GM03348 (cell line): Measurements from ENCODE around the gene SLC35C1.
"Not testable (repeated sequence)": the region's sequence is repeated elsewhere in the genome, so short reads cannot be mapped to it uniquely, and the experiment has no call there.

Experiments
- DNase-seq: peaks from one replicate; pipeline ENCODE4 v3.0.0; 2012; ENCODE audit warnings: low spot score

SLC35C1 gene

DNA sequence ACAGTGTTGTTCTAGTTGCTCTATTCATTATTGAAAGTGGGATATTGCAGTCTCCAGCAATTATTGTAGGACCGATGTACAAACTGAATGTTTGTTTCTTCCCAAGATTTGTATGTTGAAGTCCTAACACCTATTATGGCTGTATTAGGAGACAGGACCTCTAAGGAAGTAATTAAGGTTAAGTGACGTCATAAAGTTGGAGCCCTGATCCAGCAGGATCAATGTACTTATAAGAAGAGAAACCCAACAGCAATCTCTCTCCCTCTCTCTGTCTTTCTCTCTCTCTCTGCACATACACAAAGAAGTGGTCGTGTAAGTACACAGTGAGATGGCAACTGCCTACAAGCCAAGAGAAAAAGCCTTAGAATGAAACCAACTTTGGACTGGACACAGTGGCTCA lies 16.1 kb upstream of the SLC35C1 start:
- DNase-seq, result no peak

- DNase-seq, result no peak
Observed at GRCh38 chr11:45791524-45791923, 13.4 kb upstream of the SLC35C1 start.

DNA sequence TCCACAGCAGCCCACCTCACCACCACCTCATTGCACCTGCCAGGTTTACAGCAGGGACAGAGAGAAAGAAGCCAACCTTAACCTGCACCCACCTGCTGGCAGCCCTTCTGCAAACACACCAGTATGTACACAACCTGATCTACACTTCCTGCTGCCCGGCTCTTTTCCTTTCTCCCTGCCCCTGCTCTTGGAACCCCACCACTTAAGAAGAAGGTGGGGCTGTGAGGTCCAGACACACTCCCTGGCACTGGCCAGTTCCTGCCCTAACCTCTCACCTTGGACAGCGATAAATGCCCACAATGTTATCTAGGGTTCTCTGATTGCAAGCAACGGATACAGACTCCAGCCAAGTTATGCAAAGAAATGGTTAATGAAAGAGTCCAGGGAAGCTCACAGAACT lies 10.8 kb upstream of the SLC35C1 start:
- DNase-seq, result peak; percentile 1

- peak; percentile 2 for DNase-seq
Observed at GRCh38 chr11:45795379-45795778, 9.6 kb upstream of the SLC35C1 start.

DNA sequence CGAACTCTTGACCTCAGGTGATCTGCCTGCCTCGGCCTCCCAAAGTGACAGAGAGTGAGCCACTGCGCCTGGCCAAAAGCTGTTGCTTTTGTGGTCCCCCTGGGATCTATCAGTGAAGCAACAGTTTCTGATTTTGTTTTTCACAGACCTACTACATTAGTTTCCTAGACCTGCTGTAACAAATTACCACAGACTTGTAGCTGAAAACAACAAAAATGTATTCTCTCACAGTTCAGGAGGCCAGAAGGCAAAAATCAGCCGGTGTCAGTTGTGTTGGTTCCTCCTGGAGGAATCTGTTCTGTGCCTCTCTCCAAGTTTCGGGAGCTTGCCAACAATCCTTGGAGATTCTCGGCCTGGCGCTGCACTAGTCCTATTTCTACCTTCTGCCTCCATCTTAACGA lies 8.5 kb upstream of the SLC35C1 start:
- DNase-seq, result peak; percentile 0

DNA sequence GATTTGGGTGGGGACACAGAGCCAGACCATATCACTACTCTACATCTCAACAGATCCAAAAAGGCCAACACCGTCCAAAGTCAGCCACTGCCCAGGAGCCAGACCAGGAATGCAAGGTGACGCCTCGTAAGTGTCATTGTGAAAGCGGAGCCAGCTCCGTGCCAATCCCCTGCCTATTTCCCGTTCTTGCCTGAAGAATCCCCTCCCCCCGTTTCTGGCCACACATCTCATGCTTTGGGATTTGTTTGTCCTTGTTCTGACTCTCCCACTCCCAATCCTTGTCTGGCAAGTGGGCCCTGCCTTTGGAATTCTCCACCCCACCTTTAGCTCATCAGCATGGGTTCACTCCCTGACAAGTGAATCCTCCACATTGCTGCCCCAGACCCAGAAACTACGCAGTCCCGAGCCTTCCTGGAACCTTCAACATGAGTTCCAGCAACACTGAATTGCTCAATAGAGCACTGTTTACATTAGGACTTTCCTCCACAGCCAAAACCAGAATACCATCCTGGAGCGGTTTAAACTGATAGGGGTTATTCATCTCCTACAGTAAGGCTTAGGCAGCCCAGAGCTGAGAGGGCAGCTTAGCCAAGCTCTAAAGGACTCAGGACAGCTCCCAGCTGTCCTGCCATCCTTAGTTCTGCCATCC lies 6.0 kb upstream of the SLC35C1 start:
- peak; percentile 1 for DNase-seq

DNA sequence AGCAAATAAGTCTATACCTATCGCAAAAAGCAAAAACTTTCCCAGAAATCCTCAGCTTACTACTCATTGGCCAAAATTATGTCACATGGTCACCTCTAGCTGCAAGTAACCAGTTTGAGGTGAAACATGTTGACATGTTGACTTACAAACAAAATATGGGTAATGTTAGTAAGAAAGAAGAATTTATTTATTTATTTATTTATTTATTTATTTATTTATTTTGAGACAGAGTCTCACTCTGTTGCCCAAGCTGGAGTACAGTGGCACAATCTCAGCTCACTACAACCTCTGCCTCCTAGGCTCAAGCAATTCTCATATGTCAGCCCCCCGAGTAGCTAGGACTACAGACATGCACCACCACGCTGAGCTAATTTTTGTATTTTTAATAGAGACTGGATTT lies 5.4 kb upstream of the SLC35C1 start:
- no peak for DNase-seq

DNA sequence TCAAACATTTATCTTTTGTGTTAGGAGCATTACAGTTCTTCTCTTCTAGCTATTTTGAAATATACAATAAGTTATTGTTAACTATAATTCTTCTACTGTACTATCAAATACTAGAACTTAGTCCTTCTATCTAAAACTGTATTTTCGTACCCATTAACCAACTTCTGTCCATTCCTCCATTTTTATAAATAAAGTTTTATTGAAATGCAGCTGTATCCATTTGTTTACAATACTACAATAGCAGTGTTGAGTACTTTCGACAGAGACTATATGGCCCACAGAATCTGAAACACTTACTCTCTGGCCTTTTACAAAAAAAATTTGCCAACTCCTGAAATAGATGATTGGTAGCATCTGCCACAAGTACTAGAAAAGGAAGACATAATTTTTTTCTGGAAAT lies 4.7 kb upstream of the SLC35C1 start:
- no peak for DNase-seq

GRCh38 chr11:45801723-45802315 lies 3.1 kb upstream of the SLC35C1 start:
- peak; percentile 1 for DNase-seq

DNA sequence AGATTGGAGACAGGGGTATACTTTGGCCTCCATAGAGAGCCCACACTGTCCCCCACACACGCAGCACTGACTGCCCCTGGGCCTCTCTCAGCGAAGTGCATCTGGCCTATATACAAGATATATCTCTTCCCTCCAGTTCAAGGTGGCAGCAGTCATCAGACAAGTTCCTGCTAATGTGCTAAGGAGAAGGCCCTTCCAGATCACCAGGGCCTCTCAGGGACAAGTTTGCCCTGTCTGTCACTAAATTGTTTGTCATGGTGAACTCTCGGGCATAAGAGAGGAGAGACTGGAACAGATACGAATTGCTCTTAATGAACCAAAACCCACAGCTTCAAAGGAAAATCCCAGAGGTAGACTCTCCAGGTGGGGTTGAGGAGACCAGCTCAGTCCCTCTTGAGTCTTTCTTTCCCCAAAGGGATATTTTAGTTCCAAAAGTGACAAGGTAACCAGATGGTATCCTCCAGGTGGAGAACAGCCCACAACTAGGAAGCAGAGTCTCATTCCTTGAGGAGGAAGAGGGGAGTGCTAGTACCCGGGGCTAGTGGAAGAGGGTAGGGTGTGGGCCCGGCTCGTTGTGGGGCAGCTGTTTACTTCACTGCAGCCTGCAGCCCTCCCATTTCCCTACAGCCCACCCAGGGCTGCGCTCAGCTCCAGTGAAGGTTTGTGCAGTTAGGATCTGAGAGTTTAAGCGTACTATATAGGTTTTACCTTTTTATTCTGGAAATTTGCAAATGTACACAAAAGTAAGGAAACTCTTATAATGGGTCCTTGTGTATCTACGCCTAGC lies 2.2 kb upstream of the SLC35C1 start:
- peak; percentile 1 for DNase-seq

DNA sequence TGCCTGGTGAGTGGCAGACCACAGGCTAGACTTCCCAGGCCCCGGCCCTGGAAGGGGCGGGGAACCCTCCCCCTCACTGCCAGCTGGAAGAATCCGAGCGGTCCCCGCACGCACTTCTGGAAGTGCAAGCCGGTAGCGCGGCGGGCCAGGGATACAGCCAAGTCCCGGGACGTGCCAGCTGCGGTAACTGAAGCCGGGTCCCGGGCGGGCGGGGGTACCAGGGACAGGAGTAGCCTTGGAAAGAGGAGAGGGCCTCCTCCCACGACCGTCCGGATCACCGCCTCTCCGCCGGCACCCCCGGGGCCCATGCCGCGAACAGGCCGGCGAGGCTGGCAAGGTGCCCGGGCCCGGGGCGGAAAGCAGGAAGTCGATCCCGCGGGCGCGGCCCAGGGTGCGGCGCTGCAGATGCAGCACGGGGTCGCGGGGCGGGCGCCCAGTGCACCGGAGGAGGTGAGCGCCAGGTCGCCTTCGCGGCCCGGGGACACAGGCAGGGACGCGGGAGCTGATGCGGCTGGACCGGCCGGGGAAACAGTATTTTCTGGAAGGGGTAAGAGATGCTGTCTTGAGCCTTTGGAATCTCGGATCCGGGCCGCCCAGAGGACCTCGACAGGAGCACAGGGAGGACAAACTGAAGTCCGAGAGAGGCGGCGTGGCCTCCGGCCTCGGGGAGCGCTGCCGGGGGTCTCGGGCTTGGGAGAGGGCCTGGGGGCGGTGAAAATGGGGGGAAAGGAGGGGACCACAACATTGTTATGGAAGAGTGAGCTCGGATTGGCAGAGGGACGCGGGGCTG lies 783 bp upstream of the SLC35C1 start:
- DNase-seq, result peak; percentile 84

DNA sequence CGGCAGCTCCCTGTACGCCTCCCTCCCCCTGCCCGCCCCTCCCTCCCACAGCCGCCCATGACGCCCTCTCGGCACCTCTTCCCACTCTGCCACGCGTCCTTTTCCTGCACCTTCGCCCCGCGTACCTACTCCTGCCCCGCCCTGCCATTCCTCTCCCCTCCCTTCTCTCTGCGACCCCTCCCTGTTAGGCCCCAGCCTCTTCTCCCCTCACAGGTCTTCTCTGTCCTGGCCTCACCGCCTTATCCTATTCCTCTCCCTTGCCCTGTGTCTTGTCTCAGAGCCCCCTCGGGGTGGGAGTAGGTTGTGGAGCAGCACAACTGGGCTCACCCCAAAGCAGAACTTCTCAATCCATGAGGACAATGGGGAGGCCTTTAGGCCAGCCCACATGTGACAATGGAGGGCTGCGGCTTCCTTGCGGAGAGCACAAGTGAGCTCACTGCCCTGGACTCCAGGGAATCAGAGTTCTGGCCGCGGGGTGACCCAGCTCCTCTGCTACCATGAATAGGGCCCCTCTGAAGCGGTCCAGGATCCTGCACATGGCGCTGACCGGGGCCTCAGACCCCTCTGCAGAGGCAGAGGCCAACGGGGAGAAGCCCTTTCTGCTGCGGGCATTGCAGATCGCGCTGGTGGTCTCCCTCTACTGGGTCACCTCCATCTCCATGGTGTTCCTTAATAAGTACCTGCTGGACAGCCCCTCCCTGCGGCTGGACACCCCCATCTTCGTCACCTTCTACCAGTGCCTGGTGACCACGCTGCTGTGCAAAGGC lies 539 bp downstream of the SLC35C1 start:
- peak; percentile 77 for DNase-seq

- no peak for DNase-seq
Observed at GRCh38 chr11:45806072-45806933, 1.4 kb downstream of the SLC35C1 start.

DNA sequence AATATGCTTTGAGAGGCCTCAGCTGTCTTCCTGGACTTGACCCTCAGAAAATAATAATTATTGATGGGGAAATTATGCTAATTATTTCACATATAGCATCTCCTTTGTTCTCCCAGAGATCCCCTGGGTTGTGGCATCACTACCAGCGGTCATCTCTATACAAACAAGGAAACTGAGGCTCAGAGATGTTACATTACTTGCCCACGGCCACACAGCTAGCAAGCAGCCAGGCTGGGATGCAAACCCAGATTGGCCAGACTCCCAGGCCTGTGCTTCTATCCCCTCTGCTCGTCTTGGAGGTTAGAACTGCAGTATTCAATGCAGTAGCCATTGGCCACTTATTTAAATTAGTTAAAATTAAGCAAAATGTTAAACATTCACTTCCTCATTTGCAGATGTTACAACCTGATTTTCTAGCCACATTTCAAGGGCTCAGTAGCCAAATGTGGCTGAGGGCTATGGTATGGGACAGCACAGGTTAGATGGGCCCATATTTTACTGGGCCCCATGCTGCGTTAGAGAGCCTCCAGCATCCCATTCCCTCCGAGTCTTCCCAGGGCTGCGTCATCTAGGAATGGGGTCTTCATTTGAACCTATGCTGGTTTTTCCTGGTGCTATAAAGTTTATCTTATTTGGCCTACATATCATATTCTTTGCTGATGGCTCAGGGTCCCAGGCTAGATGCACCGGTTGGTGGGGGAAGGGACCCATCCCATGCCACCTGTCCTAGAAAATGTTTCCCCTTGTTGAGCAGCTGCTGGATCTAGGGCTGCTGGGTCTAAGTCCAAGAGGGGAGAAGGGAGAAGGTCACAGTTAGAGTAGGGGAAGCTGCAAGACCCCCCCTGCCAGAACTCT lies 2.2 kb downstream of the SLC35C1 start:
- no peak for DNase-seq

DNA sequence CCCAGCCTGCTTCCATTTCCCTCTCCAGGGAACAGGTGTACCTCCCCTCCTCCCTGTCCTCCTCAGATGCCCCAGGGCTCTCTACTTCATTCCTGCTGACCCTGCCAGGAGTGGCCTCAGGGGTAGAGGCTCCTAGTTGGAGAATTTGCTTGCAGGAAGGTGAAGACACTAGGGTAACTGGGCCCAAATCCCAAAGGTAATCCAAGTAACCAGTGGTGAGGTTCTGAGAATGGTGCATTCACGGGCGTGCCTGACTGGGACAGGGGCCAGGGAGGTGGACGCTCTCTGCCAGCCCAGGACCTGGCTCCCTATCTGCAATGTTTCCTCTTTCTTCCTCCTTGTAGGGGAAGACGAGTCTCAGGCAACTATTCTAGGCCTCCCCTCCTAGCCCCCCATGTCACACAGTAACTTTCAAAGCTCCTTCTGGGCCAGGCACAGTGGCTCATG lies 2.9 kb downstream of the SLC35C1 start:
- DNase-seq, result no peak

DNA sequence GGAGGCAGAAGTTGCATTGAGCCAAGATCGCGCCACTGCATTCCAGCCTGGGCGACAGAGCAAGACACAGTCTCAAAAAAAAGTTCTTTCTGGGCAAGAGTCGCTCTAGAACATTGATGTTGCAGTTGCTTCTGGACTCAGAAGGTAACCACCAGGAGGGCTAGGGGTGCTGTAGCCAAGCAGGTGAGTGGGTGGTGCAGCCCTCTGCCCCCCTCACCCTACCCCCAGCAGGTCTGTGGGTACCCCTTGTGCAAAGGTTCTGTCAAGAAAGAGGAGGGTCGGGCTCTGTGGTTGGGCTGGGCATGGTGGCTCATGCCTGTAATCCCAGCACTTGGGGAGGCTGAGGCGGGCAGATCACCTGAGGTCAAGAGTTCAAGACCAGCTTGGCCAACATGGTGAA lies 3.5 kb downstream of the SLC35C1 start:
- not testable (repeated sequence) for DNase-seq

- no peak for DNase-seq
Observed at GRCh38 chr11:45809456-45810395, 4.8 kb downstream of the SLC35C1 start.

GRCh38 chr11:45810431-45811108 lies 5.6 kb downstream of the SLC35C1 start:
- no peak for DNase-seq
